ENCODE data around the gene OR5F1.

OR5F1 gene

DNA sequence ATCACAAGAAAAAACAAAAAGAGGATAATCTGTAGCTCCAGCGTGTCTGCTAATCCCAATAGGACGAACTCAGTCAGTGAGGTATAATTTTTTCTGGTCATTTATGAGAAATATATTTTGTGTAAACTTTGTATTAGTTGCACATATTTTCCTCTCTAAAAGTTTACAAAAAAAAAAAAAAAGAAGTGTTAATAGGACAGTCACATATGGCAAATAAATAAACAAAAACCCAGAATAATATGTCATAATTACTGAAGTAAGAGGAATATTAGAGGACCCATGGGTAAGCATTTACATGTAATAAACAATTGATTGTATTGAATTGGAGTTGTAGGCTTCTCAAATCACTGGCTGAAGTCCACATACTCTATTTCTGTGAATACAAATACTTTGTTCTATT is at the start of gene OR5F1:
TSS of gene OR5F1 (minus strand) at position 101 of the 400 bp plus-strand sequence. CDS start at position 101, 0 bp downstream.
- no peak for DNase-seq

DNA sequence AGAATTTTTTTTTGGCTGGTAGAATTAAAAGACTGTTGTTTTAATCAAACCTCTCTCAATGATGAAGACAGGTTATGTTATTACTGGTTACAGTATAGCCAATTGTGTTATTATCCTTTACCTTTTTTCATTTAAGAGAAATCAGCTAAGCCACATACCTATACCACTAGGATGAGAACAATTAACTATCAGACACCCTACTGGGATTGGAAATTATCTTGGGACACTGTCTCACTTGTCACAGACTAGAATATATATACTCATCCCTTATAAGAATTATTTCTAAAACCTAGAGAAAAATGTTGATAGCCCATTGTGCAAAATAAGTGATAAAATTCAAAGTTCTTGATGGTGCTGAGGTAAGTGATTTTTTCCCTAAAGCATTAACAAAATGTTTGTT is 32.9 kb upstream of the OR5F1 start, which contains the start of gene OR5AS1:
TSS of gene OR5AS1 (plus strand) at position 301 of the 400 bp plus-strand sequence. CDS start 2,765 bp downstream, outside the sequence.
- DNase-seq, result no peak

DNA sequence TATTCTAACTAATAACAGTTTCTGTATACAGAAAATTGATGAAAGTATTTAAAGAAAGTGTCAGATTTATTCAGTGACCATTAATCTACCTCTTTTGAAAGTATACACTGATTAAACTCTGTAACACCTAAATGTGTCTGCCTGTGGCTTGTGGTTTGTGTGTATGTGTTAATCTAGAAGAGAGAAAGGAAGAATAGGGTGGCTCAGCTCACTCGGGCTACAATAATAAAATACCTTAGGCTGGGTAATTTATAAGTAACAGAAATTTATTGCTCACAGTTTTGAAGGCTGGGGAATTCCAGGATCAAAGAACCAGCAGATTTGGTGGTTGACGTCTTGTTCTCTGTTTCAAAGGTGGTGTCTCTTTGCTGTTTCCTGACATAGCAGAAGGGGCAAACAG is 19.4 kb upstream of the OR5F1 start:
- no peak for DNase-seq

DNA sequence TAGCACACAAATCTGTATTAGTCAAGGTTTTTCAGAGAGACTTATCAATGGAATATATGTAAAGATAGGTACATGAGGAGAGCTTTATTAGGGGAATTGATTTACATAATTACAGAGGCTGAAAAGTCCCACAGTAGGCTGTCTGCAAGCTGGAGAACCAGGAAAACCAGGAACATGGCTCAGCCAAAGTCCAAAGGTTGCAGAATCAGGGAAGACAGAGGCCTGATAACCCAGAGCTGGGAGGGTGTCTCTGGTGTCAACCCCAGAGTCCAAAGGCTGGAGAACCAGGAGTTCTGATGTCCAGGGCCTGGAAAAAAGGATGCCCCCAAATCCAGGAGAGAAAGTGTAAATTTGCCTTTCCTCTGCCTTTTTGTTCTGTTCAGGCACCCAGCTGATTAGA is 16.3 kb upstream of the OR5F1 start:
- no peak for DNase-seq

DNA sequence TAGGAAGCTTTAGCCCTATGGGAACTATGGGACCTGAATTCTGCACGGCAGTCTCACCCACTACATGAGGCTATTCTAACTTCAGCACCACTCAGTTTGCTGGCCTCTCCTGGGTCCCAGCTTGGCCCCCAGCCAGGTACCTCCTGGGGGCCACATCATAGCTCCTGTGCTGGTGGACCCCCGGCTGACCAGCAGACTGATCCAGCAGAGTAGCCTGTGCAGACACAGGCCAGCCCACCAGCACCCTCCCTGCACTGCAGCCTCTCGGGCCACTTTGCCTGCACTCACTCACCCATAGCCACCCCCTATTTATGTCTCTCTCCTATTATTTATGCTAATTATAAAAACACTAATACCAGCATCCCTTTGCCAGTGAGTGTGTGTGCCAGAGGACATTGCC is 23.5 kb downstream of the OR5F1 start:
- DNase-seq, result no peak

DNA sequence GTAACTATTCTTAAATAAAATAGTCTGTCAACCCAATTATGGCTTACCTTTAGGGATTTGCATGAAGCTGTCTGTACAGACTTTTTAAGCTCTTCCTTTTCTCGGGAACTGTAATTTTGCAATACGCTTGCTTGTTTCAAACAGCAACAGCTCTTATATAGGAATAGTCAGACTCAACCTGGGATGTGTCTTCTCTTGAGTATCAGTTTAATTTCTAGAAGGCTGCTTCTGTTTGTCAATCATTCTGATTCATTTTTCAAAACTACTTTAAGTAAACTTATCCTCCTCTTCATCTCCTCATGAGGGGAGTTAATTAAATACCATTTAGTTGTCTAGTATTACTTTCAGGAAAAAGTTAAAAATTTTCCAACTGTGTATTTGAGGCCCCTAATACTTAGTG is 24.6 kb downstream of the OR5F1 start, which contains the start of gene OR10AG1:
TSS of gene OR10AG1 (minus strand) at position 101 of the 400 bp plus-strand sequence. CDS start at position 63, 38 bp downstream.
- DNase-seq, result no peak

DNA sequence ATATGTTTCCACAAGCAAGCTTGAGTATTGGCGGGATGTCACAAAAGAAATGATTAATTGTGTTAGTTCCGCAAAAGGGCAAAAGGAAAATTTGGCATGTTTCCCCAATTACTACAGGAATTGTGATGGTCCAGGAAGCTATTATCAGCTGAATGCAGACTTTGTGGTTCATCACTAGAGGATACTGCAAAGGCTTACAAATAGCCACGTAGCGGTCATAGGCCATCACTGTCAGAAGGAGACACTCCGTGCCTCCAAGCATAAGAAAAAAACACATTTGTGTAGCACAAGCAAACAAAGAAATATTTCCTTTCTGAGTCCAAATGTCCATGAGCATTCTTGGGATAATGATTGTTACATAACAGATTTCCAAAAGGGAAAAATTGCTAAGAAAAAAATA is 26.5 kb downstream of the OR5F1 start:
- no peak for DNase-seq

DNA sequence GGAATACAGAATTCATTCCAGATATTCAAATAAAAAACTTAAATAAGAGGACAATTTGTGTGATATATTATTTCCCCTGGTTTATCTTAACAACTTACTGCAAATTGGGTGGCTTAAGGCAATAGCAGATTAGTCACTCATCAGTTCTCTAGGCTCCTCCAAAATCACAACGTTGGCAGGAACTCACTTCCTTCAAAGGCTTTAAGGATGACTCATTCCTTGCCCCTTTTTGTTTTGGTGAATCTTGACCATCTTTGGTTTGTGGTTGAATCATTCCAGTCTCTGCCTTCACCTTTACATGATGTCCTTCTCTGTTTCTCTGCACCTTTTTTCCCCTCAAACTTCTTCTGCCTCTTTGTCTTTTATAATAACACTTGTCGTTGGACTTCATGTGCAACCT is 28.0 kb downstream of the OR5F1 start:
- no peak for DNase-seq

DNA sequence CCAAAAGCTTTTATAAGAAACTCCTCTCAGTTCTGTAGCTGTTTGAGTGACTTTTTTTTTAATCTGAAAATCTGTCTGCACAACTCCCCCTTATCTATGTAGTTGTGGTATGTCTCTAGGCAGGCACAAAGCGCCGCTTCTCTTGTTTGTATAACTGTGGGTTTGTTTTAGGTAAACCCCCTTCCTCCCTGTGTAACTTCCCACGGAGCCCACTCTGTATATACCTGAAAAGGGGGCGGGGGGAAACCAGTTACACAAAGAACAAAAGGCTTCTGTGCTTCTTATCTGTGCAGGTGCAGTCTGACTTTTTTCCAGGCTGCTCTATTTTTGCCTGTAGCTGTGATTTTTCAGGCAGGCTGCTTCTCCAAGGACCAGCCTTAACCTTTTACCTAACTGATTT is 37.9 kb downstream of the OR5F1 start:
- no peak for DNase-seq

DNA sequence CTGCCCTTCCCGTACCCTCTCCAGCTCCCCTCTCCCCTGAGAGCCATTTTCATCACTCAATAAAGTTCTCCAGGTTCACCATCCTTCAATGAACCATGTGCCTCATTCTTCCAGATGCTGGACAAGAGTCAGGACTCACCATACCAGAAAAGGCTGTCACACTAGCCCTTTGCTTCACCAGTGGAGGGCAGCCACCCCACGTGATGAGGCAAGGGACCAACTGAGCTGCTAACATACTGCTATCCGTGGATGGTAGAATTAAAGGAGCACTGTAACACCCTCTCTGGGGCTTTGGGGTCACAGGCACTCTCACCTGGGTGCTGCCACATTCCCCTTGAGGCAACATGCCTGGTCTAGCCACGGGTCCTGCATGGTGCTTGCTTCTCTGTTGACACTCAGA is 45.1 kb downstream of the OR5F1 start:
- DNase-seq, result no peak

Measured in NCI-H2171 treated with DMSO at 0.1 percent for 48 hours (cell line).